Medulla oblongata (tissue), 1 donor: ENCODE data around the gene FBXO42.
"Not testable (repeated sequence)": the region's sequence is repeated elsewhere in the genome, so short reads cannot be mapped to it uniquely, and the experiment has no call there.

ENCODE experiments used
- DNase-seq: peaks from one replicate; pipeline ENCODE4 v3.0.0-alpha.2; 2015; ENCODE audit errors: extremely low spot score

The FBXO42 gene

DNA sequence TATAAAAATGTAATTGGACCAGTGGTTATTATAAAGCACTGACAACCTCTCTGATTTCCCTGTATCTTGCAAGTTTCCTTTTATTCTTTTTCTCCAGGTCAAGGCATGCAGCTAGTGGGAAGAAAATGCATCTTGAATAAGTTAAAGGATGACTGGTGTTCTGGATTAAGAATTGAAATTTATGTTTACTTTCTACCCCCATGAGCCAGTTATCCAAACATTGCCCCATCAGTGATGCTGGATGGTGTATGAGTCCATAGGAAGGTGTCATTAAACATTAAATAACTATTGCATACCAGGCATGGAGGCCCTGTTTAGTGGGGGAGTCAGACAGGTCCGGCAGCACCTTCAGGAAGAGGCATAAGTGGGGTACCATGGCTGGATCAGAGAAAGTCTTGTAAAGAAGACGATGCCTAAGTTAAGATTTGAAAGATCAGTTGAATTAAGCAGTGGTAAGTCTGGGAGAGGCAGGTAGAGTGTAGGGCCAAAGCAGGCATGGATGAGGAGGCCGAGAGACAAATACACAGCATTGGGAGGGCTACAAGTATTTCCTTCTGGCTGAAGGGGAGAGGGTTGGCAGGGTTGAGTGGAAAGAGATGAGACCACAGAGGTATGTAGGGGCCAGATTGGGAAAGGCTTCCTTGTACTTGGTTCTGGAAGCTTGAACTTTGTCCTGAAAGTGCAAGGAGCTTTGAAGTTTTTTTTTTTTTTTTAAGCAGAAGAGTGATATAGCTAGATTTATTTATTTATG, 20.4 kb upstream of the FBXO42 start:
- no peak for DNase-seq

DNA sequence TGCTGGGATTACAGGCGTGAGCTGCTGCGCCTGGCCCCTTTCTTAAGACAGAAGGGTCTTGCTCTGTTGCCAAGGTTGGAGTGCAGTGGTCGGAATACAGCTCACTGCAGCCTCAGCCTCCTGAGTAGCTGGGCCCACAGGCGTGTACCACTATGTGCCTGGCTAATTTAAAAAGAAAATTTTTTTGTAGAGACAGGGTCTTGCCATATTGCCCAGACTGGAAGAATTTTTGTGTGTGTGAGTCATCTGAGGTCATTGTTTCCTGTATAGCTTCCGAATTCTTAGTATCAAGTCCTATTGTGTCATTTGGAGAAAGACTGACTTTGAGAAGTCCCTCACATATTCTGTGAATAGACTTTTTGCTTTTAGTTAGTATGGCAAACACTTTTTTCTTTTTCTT, 19.4 kb upstream of the FBXO42 start:
- DNase-seq, result no peak

DNA sequence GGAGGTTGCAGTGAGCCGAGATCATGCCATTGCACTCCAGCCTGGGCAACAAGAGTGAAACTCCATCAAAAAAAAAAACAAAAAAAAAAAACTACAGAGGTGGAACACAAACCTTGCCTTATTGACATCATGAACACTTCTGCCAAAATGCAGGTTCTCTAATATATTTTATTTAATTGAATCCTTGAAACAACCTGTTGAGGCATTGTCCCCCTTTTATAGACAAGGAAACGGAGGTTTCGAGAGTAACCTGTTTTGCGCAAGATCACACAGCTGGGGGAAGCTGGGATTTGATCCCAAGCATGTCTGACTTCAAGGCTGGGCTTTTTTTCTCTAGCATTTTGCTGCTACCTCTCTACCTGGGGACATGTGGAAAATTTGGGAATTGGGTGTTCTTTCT, 17.5 kb upstream of the FBXO42 start:
- DNase-seq, result no peak

DNA sequence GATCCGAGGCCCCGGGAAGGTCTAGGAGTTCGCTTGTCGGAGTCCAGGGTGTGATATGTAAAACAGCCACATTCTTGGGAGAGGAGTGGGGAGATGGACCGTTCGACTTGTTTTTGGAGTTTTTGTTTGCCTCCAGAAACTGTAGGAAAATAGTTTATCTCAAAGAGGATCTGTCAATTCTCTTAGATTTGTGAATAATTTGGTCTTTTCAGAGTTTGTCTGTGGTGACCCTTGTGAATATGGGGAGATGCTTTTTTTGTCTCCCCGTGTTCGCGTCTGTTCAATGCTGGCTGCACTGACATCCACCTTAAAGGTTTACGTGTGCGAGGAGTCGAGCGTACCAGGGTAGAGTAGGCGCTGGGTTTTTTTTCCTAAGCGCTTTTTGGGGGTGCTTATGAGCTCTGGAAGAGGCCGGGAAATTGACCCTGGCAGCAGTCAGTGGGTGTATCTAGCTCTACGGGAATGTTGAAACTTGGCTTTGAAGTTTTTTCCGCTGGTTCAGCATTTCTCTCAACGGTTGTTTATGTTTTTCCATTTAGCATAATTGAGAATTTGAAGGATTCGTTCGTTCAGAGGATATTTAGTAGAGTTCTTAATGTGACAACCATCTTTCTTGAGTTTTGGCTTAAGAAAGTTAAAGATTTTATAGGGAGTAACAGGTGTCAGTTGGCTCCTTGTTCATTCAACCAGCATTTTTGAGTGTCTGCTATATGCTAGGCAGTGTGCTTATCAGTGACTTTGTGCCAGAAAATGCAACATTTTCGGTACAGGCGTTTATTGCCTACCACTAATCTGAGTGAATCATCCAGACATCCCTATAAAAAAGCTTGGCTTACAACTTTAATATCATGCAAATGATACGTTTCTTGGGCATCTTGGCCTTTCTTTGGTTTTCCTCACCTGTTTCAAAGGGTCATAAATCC, 15.9 kb upstream of the FBXO42 start:
- DNase-seq, result peak; percentile 22

DNA sequence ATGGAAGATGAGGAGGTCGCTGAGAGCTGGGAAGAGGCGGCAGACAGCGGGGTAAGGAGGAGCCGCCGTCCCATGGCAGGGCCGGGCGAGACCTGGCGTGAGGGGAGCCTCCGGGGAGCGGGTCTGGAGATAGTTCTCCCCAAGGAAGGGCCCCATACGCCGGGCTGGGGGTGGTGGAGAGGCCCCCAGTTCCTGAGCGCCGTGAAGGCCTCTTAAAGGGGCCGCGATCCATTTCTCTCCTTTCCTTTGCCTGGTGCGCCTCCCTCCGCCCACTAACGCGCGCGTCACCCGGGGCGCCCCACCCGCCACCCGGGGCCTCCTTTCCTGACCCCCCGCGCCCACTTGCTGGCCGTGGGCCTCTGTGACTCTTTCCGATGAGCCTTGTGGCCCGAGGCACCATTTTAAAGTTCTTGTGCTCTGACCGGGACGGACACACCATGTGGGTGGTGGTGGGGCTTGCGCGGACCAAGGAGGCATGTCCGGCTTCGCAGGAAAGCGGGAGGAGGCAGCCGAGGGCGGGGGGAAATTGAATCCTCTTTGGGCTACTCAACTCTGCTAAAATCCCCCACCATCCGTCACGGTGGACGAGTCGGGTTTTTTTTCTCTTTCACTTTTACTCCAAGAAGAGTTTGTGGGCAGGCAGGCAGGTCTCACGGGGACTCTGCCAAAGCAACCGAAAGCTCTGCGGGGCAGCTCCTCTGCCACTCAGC, 15.1 kb upstream of the FBXO42 start:
- DNase-seq, result peak; percentile 94

DNA sequence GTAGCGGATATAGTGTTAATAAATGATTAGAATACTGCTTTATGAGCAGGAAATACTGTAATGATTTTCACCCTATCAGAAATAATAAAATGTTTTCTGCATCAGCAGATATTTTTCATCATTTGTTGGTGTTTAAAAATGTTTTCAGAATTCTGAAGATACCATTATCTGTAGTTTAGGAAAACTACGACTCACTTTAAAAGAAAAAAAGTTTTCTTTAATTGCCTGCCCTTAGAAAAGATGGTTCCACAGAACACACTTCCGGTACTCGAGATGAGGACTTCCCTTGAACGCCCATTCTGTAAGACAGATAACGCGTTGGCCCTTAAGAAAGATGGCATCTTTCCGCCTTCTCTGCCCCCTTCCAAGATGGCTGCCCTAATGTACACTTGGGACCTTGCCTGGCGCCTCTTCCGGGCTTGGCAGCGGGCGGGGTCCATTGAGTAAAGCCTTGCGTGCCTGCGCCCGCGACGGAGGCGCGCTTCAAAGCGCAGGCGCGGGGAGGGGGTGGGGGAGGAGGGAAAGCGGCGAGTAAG, 14.5 kb upstream of the FBXO42 start, which contains the start of gene SZRD1:
Gene SZRD1, plus strand, starts transcription at position 521 of the 536 bp plus-strand sequence. CDS start 16 bp downstream, outside the sequence.
- DNase-seq, result peak; percentile 99

DNA sequence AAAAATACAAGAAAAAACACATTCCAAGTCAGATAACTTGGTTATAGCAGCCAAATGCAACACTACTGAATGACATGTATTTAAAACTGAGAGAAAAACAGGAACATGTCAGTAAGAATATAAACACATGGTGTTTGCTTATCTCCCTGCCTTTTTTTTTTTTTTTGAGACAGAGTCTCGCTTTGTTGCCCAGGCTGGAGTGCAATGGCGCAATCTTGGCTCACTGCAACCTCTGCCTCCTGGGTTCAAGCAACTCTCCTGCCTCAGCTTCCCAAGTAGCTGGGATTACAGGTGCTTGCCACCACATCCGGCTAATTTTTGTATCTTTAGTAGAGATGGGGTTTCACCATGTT, 12.8 kb upstream of the FBXO42 start:
- not testable (repeated sequence) for DNase-seq

DNA sequence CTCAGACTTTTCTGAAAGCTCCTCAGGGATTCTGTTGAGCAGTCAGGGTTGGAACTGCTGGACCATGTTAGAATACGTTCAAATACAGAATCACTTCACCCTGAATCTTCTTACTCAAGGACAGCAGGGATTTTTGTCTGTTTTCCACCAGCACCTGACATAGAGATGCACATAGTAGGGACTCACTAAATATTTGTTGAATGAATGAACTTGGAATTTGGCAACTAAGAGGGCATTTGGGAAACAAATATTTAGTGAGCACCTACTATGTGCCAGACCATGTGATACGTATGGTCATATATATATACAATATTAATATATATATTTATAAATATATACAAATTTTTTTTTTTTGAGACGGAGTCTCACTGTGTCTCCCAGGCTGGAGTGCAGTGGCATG, 4.6 kb upstream of the FBXO42 start:
- DNase-seq, result no peak

DNA sequence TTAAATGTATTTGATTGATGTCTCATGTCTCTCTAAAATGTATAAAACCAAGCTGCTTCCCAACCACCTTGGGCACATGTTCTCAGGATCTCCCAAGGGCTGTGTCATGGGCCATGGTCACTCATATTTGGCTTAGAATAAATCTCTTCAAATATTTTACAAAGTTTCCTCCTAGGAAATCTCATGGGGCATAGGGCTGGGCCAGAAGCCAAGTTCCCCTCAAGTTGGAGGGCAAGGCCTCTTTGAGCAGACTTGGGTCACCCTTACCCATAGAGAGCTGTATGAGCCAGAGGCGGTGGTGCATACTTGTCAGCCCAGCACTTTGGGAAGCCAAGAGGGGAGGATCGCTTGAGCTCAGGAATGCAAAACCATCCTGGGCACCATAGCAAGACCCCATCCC, 2.3 kb upstream of the FBXO42 start:
- DNase-seq, result no peak

DNA sequence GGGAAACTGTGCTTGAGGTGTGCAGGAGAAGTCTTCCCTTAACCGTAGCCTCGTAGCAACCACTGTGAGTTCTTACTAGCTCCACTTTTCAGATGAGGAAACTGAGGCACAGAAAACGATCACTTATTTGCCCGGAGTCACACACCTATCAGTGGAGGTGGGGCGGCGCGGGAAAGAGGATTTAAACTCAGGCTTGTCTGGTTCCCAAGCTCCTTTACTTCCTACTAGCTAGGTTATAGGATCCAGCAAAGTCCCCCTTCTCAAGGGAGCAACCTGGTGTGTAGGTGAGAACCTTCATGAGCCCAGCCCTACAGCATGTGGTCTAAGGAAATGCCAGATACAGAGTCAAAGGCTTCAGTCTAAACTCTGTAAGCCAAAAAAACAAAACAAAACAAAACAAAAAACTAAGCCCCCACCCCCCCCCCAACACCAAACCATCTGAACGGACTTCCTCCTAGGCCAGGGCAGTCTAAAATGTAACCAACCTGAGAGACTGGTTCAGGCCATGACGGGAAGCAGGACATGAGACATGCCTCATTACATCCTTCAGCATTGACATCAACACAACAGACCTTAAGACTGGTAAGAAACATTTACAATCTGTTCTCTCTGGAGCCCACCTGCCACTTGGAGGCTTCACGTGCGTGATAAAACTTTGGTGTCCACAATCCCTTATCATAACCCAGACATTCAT, 709 bp upstream of the FBXO42 start:
- DNase-seq, result no peak

DNA sequence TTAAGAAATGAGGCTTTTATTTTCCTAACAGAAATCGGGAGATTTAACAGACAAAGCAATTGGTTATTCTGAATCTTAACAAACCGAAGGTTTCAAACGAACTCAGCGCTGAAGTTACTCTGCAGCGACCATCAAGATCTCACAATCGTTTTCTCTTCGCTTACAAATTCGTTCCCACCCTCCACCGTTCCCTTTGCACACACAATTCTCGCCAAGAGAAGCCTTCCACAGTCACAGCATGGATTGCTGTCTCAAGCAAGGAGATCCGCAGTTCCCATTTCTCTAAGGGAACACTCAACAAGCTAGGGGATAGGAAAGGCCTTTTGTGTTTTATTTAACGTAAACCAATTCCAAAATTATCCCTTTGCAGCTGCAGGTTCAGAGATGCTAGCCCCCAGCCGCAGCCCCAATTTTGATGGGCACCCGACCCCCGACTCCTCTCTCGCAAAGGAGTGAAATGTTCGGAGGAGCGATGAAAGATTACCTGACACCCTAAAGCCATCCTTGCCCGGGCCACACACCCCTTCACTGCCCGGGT, 755 bp downstream of the FBXO42 start:
- peak; percentile 54 for DNase-seq

DNA sequence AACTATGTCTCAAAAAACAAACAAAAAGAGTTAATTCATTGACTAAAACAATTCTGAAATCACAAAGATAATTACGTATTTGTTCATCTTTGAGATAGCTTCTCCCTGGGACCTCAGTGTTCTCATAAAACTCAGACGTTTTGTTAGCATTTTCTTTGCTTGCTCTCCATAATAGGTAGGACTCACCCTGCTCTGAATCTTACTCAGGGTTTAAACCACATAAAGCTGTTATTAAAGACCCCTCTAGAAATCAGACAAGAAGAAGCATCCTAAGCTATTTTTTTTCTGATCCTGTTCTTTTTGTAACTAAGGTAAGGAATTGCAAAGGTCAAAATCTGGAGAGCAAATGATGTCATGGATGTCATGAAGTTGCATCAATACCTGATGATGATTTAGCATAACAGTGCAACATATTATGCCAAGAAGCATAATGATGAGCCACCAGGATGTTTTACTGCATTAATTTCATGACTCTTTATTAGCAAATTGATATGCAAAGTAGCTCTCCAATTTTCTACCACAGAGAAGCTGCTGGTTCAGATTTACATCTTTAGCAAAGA, 2.4 kb downstream of the FBXO42 start:
- no peak for DNase-seq

DNA sequence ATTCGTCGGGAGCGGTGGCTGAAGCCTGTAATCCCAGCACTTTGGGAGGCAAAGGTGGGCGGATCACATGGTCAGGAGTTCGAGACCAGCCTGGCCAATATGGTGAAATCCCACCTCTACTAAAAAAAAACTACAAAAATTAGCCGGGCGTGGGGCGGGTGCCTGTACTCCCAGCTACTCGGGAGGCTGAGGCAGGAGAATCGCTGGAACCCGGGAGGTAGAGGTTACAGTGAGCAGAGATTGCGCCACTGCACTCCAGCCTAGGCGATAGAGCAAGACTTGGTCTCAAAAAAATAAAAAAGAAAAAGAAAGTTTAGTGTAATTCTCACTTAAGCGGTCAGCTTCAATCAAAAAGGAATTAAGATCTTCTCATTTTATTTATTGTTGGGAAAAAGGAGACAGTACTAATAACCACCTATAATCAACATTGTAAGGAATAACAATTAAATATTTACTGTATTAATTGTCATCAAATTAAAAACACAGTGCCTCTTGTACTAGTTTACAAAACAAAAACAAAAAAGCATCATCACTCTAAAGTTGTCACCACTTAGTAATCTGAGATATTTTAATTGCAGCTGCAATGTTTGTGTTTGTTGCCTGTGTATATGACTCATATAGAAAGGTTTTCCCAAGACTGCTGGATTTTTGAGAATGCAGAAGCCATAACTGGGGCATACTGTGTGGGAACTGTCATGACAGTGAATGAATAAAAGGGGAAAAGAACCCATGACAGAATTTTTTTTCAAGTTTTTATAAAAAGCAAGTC, 3.7 kb downstream of the FBXO42 start:
- DNase-seq, result no peak

DNA sequence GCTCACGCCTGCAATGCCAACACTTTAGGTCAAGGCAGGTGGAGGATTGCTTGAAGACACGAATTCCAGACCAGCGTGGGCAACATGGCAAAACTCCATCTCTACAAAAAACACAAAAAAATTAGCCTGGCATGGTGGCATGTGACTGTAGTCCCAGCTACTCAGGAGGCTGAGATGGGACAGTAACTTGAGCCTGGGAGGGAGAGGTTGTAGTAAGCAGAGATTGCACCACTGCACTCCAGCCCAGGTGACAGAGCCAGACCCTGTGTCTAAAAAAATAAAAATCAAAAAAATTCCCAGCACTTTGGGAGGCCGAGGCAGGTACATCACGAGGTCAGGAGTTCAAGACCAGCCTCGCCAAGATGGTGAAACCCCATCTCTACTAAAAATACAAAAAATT, 9.0 kb downstream of the FBXO42 start:
- DNase-seq, result not testable (repeated sequence)

DNA sequence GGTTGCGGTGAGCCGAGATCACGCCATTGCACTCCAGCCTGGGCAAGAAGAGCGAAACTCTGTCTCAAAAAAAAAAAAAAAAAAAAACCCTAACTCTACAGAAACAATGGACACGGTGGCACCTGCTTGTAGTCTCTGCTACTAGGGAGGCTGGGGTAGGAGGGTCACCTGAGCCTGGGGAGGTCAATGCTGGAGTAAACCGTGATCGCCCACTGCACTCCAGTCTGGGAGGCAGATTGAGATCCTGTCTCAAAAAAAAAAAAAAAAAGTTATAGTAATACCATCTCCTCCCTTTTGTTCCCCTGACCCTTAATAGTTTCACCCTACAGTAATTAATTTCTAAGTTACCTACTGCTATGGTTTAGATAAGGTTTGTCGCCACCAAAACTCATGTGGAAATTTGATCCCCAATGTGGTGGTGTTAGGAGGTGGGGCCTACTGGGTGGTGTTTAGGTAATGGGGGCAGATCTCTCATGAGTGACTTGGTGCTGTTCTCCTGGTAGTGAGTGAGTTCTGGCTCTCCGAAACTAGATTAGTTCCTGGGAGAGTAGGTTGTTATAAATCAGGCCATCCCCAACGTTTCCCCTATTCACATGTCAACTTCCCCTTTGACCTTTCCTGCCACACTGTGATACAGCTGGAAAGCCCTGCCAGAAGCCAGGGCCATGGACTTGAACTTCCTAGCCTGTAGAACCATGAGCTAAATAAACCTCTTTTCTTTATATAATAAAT, 9.8 kb downstream of the FBXO42 start:
- DNase-seq, result no peak

DNA sequence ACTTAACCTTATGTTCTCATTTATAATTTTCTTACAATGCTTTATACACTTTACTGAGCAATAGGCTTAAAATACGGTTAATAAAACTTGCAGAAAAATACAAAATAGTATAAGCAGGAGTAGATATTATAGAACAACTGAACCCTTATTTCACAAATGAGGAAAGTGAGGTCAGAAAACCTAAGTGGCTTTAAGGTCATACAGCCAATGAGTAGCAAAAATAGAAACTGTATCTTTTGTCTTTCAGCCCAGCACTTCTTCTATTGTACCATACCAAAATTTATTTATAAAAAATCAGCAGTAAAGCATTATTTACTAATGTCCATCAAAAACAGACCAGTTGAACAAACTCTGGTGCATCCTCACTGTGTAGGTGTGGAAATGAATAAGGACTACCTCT, 11.6 kb downstream of the FBXO42 start:
- DNase-seq, result no peak

DNA sequence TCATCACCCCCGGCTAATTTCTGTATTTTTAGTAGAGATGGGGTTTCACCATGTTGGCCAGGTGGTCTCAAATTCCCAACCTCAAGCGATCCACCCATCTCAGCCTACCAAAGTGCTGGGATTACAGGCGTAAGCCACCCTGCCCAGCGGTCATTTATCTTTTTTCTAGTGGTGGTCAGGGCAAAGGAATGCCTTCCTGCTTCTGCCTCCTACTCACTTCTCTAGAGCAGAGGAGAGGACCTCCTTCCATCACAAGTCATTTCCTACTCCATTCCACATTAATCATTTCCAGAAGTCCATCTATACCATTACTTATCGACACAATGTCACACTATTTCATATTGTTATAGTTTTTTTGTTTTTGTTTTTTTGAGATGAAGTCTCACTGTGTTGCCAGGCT, 13.3 kb downstream of the FBXO42 start:
- DNase-seq, result no peak

DNA sequence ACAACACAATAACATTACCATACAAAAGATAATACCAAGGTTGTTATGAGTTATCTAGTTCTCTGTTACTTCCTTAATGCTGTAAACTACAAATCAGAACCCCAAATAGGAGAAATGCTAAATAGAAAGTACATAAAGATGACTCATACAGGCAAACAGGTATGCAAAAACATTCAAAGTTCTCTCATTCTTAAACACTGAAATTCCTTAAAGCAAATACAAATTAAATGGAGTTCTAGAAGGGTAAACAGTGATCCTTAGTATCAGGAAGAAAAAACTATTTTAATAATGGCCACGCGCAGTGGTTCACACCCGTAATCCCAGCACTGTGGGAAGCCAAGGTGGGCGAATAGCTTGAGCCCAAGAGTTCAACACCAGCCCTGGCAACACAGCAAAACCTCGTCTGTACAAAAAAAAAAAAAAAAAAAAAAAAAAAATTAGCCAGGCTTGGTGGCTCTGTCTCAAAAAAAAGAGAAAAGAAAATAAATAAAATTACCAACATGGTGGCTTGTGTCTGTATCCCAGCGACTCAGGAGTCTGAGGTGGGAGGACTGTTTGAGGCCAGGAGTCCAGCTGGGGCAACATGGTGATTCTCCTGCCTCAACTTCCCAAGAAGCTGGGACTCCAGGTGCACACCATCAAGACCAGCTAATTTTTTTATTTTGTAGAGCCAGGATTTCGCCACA, 17.5 kb downstream of the FBXO42 start:
- no peak for DNase-seq
